ENCODE measurements around the gene BTBD9. TPM values are rescaled to one million over a fixed set of nuclear protein-coding genes. Genes with fewer than 3 reads are reported as not detected.

BTBD9 gene
- total RNA-seq, 1 donor from 2014 or later, result 24.1 TPM

DNA sequence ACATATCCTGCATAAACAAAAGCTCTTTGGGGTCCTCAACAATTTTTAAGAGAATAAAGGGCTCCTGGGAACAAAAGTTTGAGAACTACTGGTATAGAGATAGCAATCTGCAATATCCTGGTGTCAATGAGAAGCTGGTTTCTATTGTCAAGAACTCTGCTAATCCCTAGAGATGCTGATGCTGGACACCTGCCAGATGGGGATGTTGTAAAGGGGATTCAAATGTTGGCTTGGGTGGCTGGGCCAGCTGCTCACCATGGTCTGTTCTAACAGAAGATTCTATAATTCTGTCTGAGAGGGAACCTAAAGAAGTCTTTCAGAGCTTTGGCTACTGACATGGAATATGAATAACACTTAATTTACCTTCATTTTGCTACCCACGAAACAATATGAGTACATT is 137.8 kb downstream of the BTBD9 start:
- DNase-seq (ENCODE audit: extremely low spot score in 2 of 2), result no peak
- Histone ChIP-seq H3K27ac (no peak overlapping the region), H3K4me3 (no peak overlapping the region), H3K36me3 (no peaks in the 10 kb centered on the region), H3K4me1 (peaks cover 5% of the 10 kb centered on the region), H3K9me3 (no peaks in the 10 kb centered on the region), H3K27me3 (no peaks in the 10 kb centered on the region)
- intact Hi-C loops (cut with DNase I), result no loop called here
- TF ChIP-seq POLR2A (IDR thresholded peaks at IDR 0.05) (no peak), POLR2AphosphoS5 (IDR thresholded peaks at IDR 0.05; ENCODE audit: insufficient read depth in 1 of 2, low read depth in 1 of 2) (no peak)
- TF ChIP-seq, protein P1, sequence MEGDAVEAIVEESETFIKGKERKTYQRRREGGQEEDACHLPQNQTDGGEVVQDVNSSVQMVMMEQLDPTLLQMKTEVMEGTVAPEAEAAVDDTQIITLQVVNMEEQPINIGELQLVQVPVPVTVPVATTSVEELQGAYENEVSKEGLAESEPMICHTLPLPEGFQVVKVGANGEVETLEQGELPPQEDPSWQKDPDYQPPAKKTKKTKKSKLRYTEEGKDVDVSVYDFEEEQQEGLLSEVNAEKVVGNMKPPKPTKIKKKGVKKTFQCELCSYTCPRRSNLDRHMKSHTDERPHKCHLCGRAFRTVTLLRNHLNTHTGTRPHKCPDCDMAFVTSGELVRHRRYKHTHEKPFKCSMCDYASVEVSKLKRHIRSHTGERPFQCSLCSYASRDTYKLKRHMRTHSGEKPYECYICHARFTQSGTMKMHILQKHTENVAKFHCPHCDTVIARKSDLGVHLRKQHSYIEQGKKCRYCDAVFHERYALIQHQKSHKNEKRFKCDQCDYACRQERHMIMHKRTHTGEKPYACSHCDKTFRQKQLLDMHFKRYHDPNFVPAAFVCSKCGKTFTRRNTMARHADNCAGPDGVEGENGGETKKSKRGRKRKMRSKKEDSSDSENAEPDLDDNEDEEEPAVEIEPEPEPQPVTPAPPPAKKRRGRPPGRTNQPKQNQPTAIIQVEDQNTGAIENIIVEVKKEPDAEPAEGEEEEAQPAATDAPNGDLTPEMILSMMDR (IDR thresholded peaks at IDR 0.05), result no peak

DNA sequence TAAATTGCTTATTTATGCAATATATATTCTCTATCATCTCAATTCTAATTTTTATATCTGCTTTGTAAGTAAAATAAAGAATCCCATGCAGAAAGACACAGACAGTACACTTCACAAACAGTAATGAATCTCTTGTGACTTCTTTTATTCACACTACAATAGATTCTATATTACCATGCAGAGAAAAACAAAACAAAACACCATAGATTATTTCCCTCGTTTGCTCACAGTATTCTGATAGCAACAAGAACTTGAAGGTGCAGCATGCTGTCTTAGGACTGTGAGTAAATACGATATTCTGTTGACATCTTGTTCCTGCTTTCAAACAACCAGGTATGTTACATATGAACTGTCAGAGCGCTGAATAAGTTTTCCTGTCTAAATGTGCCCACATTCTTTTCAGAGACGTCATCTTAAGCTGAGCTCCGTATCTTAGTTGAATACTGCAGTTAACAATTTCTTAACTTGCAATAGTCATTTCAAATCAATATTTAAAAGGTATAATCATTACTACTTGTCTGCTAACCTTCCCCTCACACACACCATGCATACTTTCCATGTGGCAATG is 140.1 kb downstream of the BTBD9 start:
- no peak for TF ChIP-seq POLR2A (IDR thresholded peaks at IDR 0.05)
- TF ChIP-seq, protein P1 (IDR thresholded peaks at IDR 0.05), result no peak
- TF ChIP-seq POLR2AphosphoS5 (IDR thresholded peaks at IDR 0.05; ENCODE audit: insufficient read depth in 1 of 2, low read depth in 1 of 2), result no peak
- no peak for DNase-seq (ENCODE audit: extremely low spot score in 2 of 2)
- Histone ChIP-seq H3K27me3 (no peaks in the 10 kb centered on the region), H3K36me3 (no peaks in the 10 kb centered on the region), H3K4me1 (peaks cover 5% of the 10 kb centered on the region), H3K4me3 (no peak overlapping the region), H3K27ac (no peak overlapping the region), H3K9me3 (no peaks in the 10 kb centered on the region)
- intact Hi-C loops (cut with DNase I), result no loop called here

DNA sequence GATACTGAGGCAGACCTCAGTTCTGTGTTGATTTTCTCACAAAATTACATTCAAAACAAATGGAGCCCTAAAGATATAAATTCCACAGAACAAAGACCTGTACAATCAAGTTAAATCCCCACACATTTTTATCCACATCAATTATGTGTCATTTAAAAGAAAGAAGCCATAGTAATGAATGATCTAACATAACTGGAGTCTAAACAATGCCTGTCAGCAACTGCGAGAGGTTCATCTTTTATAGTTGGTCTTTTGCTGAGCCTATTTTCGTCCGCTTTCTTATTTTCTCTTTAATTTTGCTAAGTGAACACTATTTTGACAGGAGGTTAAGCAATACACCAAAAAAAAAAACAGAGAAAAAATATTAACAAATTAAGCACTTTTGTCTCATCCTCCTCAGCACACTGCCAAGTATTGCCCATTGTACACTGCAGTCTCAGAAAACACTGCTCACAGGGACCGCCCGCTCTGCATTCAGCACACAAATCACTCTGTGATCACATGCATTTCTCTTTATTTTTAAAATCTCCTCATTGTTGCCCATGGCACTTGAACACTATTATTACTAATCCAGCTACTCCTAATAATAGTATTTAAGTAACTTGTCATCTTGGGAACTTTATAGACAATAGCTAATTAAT is 140.8 kb downstream of the BTBD9 start:
- intact Hi-C loops (cut with DNase I), result no loop called here
- TF ChIP-seq, protein P1 (IDR thresholded peaks at IDR 0.05), result no peak
- TF ChIP-seq POLR2A (IDR thresholded peaks at IDR 0.05) (no peak), POLR2AphosphoS5 (IDR thresholded peaks at IDR 0.05; ENCODE audit: insufficient read depth in 1 of 2, low read depth in 1 of 2) (no peak)
- Histone ChIP-seq H3K4me3 (no peak overlapping the region), H3K27ac (no peak overlapping the region), H3K9me3 (no peaks in the 10 kb centered on the region), H3K4me1 (peaks cover 5% of the 10 kb centered on the region), H3K36me3 (no peaks in the 10 kb centered on the region), H3K27me3 (no peaks in the 10 kb centered on the region)
- DNase-seq (ENCODE audit: extremely low spot score in 2 of 2), result no peak

DNA sequence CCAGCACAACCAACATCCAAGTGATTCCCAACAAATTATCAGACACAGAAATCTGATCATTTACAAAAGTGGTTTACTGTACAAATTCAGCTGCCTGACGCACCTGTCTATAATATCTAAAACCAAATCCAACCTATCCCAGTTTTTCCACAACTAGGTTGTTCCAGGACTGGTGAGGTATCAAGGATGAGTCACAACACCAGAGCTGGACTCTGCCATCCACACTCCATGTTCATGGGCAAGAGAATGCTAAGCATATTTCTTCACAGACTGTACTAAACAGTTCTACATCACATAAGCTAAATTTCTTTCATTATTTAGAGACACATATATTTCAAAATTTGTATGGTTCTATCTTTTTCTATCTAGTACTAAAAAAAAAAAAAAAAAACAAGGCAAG is 141.6 kb downstream of the BTBD9 start:
- intact Hi-C loops (cut with DNase I), result no loop called here

More for the DNA sequence above, 141.6 kb downstream of the BTBD9 start:
- DNase-seq (ENCODE audit: extremely low spot score in 2 of 2), result no peak
- Histone ChIP-seq H3K4me3 (no peak overlapping the region), H3K27me3 (no peaks in the 10 kb centered on the region), H3K36me3 (no peaks in the 10 kb centered on the region), H3K9me3 (no peaks in the 10 kb centered on the region), H3K4me1 (peaks cover 5% of the 10 kb centered on the region), H3K27ac (no peak overlapping the region)
- TF ChIP-seq POLR2A (IDR thresholded peaks at IDR 0.05) (no peak), POLR2AphosphoS5 (IDR thresholded peaks at IDR 0.05; ENCODE audit: insufficient read depth in 1 of 2, low read depth in 1 of 2) (no peak)
- TF ChIP-seq, protein P1 (IDR thresholded peaks at IDR 0.05), result no peak

Data from vagina (tissue), 2 donors.